HG03342 (cell line): ENCODE data around the gene TM9SF4.
"Not testable (repeated sequence)": the region's sequence is repeated elsewhere in the genome, so short reads cannot be mapped to it uniquely, and the experiment has no call there.

Experiments used
- ATAC-seq: cut with Tn5 transposase; IDR thresholded peaks from one replicate; pipeline ENCODE4 v1.9.1; 2021; ENCODE audit warnings: mild to moderate bottlenecking, moderate library complexity; ENCODE audit not compliant: unreplicated experiment

Gene TM9SF4

GRCh38 chr20:32155017-32155981 lies 45.8 kb downstream of the TM9SF4 start:
- ATAC-seq, result no peak

DNA sequence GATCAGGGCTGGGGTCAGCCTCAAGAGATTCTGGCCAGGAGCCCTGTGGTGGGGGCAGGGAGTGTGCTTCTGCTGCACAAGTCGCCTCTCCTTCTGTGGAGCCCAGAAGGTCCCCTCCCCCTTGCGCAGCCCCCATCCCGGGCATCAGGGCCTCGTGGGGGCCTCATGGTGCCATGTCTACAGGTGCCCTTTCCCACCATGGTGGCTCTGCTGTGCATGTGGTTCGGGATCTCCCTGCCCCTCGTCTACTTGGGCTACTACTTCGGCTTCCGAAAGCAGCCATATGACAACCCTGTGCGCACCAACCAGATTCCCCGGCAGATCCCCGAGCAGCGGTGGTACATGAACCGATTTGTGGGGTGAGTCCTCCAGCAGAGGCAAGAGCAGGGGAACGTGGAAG lies 48.1 kb downstream of the TM9SF4 start:
- no peak for ATAC-seq

GRCh38 chr20:32158351-32158750 lies 48.8 kb downstream of the TM9SF4 start:
- no peak for ATAC-seq

DNA sequence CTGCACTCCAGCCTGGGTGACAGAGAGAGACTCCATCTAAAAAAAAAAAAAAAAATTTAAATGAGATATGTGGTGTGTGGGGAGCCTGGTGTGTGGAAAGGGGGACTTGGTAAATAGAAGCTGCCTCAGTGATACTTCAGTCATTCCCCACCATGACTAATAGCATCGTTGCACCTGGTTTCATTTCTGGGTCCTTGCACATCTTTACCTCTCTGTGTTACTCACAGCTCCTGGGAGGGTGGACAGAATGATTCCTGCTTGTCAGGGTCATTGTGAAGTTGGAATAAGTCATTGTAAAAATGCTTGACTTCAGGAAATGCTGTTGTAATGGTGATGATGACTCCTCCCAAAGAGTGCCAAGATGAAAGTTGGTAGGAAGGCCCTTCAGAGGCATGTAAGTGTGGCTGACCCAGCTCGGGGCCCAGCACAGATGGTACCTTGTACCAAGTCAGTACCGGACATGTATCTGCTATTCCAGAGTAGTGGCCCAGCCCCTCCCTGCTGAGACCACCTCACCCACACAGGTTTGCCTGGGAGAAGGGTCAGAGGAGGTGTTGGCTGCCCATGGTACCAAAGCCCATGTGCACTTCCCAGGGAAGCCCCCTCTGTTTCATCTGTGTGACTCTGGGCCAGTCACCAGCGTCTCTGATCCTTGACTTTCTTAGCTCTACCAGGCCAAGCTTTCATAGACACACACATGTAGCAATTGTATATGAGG lies 49.6 kb downstream of the TM9SF4 start:
- ATAC-seq, result no peak

GRCh38 chr20:32159766-32160221 lies 50.3 kb downstream of the TM9SF4 start:
- no peak for ATAC-seq

DNA sequence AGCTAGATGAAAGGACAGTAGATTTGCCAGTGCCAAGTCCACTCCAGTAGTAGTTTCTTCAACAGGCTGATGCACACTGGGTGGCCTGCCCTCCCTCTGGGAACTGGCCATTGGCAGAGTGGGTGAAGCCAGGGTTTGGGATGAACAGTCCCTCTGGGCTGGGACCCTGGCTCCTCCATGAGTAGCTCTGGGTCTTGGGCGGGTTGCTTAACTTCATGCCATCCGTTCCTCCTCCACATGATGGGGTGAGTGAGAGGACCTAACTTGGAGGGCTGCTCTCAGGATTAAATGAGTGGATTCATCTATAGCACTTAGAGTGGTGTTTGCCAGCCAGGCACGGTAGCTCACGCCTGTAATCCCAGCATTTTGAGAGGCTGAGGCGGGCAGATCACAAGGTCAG lies 50.8 kb downstream of the TM9SF4 start:
- no peak for ATAC-seq

DNA sequence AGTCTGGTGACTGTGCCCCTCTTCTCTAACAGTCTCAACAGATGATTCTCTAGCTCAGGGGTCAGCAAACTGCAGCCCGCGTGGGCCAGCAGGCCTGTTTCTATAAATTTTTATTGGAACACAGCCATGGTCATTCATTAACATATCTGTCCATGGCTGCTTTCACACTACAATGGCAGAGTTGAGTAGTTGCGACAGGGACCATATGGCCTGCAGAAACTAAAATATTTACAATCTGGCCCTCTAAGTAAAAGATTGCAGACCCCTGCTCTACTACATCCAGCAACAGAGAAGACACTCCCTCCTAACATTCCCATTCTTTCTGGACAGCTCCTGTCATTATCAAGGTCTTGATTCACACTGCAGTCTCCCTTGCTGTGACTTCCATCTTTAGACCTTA lies 52.8 kb downstream of the TM9SF4 start:
- no peak for ATAC-seq

- ATAC-seq, result no peak
Observed at GRCh38 chr20:32163951-32164350, 54.4 kb downstream of the TM9SF4 start.

DNA sequence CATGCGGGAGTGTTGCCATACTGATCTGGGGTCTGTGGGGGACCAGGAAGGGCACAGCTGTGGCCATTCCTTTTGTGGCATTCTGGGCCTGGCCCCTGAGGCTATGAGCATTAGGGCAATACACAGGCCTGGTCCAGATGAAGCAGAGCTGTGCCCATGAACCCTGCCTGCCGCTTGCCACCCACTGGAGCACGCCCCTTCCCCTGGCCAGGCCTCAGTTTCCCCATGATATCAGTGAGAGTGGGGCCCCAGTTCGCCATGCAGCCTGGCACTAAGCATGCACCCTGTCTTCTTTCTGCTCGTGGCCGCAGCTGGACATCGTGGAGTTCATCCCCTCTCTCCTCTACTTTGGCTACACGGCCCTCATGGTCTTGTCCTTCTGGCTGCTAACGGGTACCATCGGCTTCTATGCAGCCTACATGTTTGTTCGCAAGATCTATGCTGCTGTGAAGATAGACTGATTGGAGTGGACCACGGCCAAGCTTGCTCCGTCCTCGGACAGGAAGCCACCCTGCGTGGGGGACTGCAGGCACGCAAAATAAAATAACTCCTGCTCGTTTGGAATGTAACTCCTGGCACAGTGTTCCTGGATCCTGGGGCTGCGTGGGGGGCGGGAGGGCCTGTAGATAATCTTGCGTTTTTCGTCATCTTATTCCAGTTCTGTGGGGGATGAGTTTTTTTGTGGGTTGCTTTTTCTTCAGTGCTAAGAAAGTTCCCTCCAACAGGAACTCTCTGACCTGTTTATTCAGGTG lies 55.6 kb downstream of the TM9SF4 start:
- ATAC-seq, result no peak

DNA sequence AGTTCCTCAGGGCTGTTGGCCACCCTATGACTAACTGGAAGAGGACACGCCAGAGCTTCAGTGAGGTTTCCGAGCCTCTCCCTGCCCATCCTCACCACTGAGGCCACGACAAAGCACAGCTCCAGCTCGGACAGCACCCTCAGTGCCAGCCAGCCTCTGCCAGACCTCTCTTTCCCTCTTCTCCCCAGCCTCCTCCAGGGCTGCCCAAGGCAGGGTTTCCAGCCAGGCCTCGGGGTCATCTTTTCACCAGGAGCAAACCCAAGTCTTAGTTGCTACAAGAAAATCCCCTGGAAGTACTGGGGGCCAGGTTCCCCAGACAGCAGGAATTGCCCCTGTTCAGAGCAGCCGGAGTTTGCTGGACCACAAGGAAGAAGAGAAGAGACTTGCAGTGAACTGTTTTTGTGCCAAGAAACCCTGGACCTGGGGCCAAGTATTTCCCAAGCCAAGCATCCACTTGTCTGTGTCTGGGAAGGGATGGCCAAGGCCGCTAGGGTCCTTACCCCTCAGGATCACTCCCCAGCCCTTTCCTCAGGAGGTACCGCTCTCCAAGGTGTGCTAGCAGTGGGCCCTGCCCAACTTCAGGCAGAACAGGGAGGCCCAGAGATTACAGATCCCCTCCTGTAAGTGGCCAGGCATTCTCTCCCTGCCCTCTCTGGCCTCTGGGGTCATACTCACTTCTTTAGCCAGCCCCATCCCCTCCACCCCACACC lies 56.5 kb downstream of the TM9SF4 start:
- ATAC-seq, result no peak

- ATAC-seq, result no peak
Observed at GRCh38 chr20:32167552-32167951, 58.0 kb downstream of the TM9SF4 start.

DNA sequence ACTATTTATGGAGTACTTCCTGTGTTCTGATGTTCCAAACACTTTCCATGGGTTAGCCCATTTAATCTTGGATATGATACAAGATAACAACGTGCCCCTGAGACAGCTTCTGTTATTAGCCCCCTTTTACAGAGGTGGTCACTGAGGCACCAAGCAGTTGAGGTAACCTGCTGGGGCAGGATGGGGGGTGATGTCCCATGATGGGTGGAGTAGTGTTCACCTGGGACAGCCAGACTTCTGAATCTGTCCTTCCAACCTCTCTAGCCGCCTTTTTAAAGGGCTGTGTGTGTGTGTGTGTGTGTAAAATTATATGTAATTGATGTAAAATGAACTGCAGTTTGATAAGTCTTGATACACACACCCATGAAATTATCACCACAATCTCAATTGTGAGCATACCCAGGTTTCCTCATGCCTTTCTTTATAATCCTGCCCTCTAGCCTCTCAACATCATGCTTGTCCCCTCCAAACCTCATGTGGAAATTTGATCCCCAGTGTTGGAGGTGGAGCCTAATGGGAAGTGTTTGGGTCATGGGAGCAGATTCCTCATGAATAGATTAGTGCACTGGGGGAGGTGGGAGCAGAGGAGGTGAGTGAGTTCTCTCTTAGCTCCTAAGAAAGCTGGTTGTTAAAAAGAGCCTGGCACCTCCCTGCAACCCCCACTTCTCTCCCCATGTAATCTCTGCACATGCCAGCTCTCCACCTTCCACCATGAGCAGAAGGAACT lies 58.8 kb downstream of the TM9SF4 start:
- ATAC-seq, result no peak

DNA sequence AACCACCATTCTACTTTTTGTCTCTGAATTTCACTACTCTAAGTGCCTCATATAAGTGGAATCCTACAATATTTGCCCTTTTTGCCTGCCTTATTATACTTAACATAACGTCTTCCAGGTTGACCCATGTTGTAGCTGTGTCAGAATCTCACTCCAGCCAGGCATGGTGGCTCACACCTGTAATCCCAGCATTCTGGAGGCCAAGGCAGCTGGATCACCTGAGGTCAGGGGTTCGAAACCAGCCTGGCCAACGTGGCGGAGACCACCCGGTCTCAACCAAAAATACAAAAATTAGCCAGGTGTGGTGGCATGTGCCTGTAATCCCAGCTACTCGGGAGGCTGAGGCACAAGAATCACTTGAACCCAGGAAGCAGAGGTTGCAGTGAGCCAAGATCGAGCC lies 68.2 kb downstream of the TM9SF4 start:
- ATAC-seq, result not testable (repeated sequence)

DNA sequence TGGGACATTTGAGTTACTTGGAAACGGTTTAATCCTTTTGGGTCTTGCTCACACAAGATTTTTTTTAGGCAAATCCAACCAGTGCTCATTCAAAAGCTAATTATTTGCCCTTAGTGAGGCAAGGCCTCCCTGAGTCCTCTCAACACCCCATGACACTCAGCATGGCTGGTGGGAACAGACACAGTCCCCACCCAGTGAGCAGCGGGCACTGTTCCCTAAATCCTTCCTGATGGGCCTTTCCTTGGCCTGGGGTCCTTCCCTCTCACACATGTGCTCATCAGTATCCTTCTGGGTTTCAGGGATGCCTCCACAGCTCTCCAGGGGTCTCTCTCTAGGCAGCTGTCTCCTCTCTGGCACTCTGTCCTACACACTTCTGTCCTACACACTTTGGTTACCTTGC lies 70.0 kb downstream of the TM9SF4 start:
- ATAC-seq, result no peak

DNA sequence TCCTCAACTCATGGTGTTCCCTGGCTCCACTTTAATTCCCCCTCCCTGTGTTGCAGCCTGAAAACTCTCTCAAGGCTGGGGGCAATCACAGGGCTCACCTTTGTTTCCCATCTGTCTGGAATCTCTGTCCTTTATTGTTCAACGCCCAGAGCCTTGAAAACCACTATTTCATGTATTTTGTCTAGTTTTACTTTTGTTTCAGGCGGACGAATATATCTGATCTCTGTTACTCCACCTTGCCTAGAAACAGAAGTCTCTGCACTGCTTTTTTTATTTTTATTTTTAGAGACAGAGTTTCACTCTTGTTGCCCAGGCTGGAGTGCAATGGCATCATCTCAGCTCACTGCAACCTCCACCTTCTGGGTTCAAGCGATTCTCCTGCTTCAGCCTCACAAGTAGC lies 70.4 kb downstream of the TM9SF4 start:
- no peak for ATAC-seq

GRCh38 chr20:32181606-32182005 lies 72.1 kb downstream of the TM9SF4 start:
- no peak for ATAC-seq

DNA sequence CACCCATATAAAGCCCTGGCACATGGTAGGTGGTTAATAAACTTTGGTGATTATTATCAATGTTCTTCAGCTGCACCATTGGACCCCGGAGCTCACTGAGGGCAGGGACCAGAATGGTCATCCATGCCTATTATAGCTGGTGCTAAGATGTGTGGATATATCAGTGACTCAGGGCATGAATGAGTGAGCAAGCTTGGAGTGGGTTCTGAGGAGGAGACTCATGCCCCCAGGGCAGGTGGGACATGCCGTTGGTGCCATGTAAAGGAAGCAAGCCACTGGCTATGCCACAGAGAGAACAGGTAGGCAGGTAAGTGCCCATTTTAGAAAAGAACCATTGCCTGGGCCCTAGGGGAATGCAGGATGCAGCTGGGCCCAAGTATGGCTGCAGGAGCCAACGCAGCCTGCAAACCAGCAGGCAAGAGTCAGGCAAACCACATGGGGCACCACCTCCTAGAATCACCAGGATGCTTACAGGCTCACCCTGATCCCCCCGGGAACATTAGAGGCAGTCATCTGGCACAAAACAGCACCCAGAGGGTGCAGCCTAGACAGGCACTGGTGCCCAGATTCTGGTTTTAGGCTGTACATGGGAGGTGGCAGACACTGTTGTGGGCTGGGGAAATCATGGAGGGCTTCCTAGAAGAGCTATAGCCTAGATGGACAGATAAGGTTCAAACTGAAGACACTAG lies 74.6 kb downstream of the TM9SF4 start:
- no peak for ATAC-seq

GRCh38 chr20:32184961-32185603 lies 75.6 kb downstream of the TM9SF4 start:
- ATAC-seq, result no peak

DNA sequence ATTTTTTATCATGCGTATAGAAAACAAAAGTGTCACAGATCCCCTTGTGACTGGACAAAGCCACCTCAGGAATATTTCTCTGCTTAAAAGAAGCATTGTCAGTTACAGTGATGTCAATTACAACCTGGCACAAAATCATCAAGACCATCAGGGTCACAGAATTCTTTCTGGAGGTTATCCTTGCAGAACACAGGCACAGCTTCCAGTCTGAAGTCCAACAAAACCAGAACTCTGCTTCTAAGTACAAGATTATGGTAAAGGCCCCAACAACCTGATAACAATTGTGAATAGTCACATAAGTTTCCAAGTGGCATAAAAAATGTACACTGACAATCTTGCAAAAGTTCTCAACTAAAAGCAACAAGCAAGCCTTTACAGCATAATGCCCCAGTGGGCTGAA lies 77.0 kb downstream of the TM9SF4 start:
- no peak for ATAC-seq
